Measurements from ENCODE around the gene PCNX4. TPM values are rescaled to one million over a fixed set of nuclear protein-coding genes. Genes with fewer than 3 reads are reported as not detected.
A peak's percentile ranks its signal among the peaks of the same experiment; 100 is the strongest.
"Not testable (repeated sequence)": the region's sequence is repeated elsewhere in the genome, so short reads cannot be mapped to it uniquely, and the experiment has no call there.

Gene PCNX4
- total RNA-seq, 2 donors from 2014 or later = 17.9 to 33.9 TPM

- Mint-ChIP-seq H3K9me3 (no peaks in the 10 kb centered on the region), H3K27ac (peak overlapping the region; percentile 0 to 16), H3K36me3 (peaks cover 26 to 31% of the 10 kb centered on the region in 2 donors)
- ATAC-seq = peak in 1 of 2 donors; percentile 30
- no peak for DNase-seq (ENCODE audit: low spot score in 2 of 2)
These were observed 2.7 kb downstream of the PCNX4 start for GRCh38 chr14:60094306-60094897.

- Mint-ChIP-seq H3K9me3 (no peaks in the 10 kb centered on the region), H3K27ac (no peak overlapping the region), H3K36me3 (peaks cover 26 to 31% of the 10 kb centered on the region in 2 donors)
- ATAC-seq (no peak), DNase-seq (ENCODE audit: low spot score in 2 of 2) (no peak)
These were observed 3.5 kb downstream of the PCNX4 start for GRCh38 chr14:60095231-60095630.

- ATAC-seq (no peak), DNase-seq (ENCODE audit: low spot score in 2 of 2) (no peak)
- H3K9me3 Mint-ChIP-seq = peaks cover 0 to 3% of the 10 kb centered on the region in 2 donors
- H3K36me3 Mint-ChIP-seq = peaks cover 31 to 35% of the 10 kb centered on the region in 2 donors
- no peak overlapping the region for H3K27ac Mint-ChIP-seq
These were observed 4.2 kb downstream of the PCNX4 start for GRCh38 chr14:60095781-60096450.

GRCh38 chr14:60097974-60098373, 6.3 kb downstream of the PCNX4 start:
- no peak overlapping the region for H3K27ac Mint-ChIP-seq
- DNase-seq (ENCODE audit: low spot score in 2 of 2) (no peak), ATAC-seq (no peak)
- H3K36me3 Mint-ChIP-seq = peaks cover 24 to 26% of the 10 kb centered on the region in 2 donors
- peaks cover 0 to 5% of the 10 kb centered on the region in 2 donors for H3K9me3 Mint-ChIP-seq

- H3K9me3 Mint-ChIP-seq = peaks cover 0 to 10% of the 10 kb centered on the region in 2 donors
- H3K36me3 Mint-ChIP-seq = peaks cover 15 to 35% of the 10 kb centered on the region in 2 donors
- DNase-seq (ENCODE audit: low spot score in 2 of 2); ATAC-seq: not testable (repeated sequence)
- peak overlapping the region in 1 of 2 donors; percentile 44 for H3K27ac Mint-ChIP-seq
These were observed 8.1 kb downstream of the PCNX4 start for GRCh38 chr14:60099855-60100254.

- Mint-ChIP-seq H3K9me3 (peaks cover 0 to 10% of the 10 kb centered on the region in 2 donors), H3K27ac (no peak overlapping the region), H3K36me3 (peaks cover 15 to 35% of the 10 kb centered on the region in 2 donors)
- ATAC-seq (no peak), DNase-seq (ENCODE audit: low spot score in 2 of 2) (no peak)
These were observed 10.1 kb downstream of the PCNX4 start for GRCh38 chr14:60101786-60102185.

GRCh38 chr14:60102389-60102788, 10.7 kb downstream of the PCNX4 start:
- ATAC-seq = no peak
- Mint-ChIP-seq H3K36me3 (peaks cover 15 to 36% of the 10 kb centered on the region in 2 donors), H3K9me3 (peaks cover 0 to 10% of the 10 kb centered on the region in 2 donors), H3K27ac (no peak overlapping the region)
- DNase-seq (ENCODE audit: low spot score in 2 of 2) = no peak

GRCh38 chr14:60106339-60106738, 14.6 kb downstream of the PCNX4 start:
- DNase-seq (ENCODE audit: low spot score in 2 of 2) = no peak
- Mint-ChIP-seq H3K9me3 (peaks cover 0 to 5% of the 10 kb centered on the region in 2 donors), H3K27ac (no peak overlapping the region), H3K36me3 (peaks cover 11 to 43% of the 10 kb centered on the region in 2 donors)
- ATAC-seq = no peak

GRCh38 chr14:60107477-60107876, 15.8 kb downstream of the PCNX4 start:
- Mint-ChIP-seq H3K27ac (no peak overlapping the region), H3K36me3 (peaks cover 11 to 43% of the 10 kb centered on the region in 2 donors), H3K9me3 (peaks cover 0 to 5% of the 10 kb centered on the region in 2 donors)
- no peak for ATAC-seq
- DNase-seq (ENCODE audit: low spot score in 2 of 2) = no peak

- ATAC-seq (no peak), DNase-seq (ENCODE audit: low spot score in 2 of 2) (no peak)
- Mint-ChIP-seq H3K27ac (no peak overlapping the region), H3K9me3 (no peaks in the 10 kb centered on the region), H3K36me3 (peaks cover 16 to 33% of the 10 kb centered on the region in 2 donors)
These were observed 20.0 kb downstream of the PCNX4 start for GRCh38 chr14:60111732-60112131.

GRCh38 chr14:60114881-60115280, 23.2 kb downstream of the PCNX4 start:
- Mint-ChIP-seq H3K9me3 (no peaks in the 10 kb centered on the region), H3K36me3 (peaks cover 9 to 12% of the 10 kb centered on the region in 2 donors), H3K27ac (no peak overlapping the region)
- DNase-seq (ENCODE audit: low spot score in 2 of 2) = no peak
- no peak for ATAC-seq

GRCh38 chr14:60116181-60116580, 24.5 kb downstream of the PCNX4 start:
- peaks cover 6 to 10% of the 10 kb centered on the region in 2 donors for H3K36me3 Mint-ChIP-seq
- H3K27ac Mint-ChIP-seq = no peak overlapping the region
- no peak for ATAC-seq
- no peak for DNase-seq (ENCODE audit: low spot score in 2 of 2)
- H3K9me3 Mint-ChIP-seq = no peaks in the 10 kb centered on the region

GRCh38 chr14:60125918-60126317, 34.2 kb downstream of the PCNX4 start:
- peaks cover 0 to 4% of the 10 kb centered on the region in 2 donors for H3K9me3 Mint-ChIP-seq
- peaks cover 47 to 53% of the 10 kb centered on the region in 2 donors for H3K36me3 Mint-ChIP-seq
- H3K27ac Mint-ChIP-seq = no peak overlapping the region
- DNase-seq (ENCODE audit: low spot score in 2 of 2) = no peak
- no peak for ATAC-seq

GRCh38 chr14:60133487-60133886, 41.8 kb downstream of the PCNX4 start:
- ATAC-seq (peak in 1 of 2 donors; percentile 41), DNase-seq (ENCODE audit: low spot score in 2 of 2) (no peak)
- H3K36me3 Mint-ChIP-seq = peaks cover 8 to 9% of the 10 kb centered on the region in 2 donors
- H3K27ac Mint-ChIP-seq = no peak overlapping the region
- no peaks in the 10 kb centered on the region for H3K9me3 Mint-ChIP-seq

- Mint-ChIP-seq H3K27ac (no peak overlapping the region), H3K9me3 (no peaks in the 10 kb centered on the region), H3K36me3 (peaks cover 2 to 9% of the 10 kb centered on the region in 2 donors)
- no peak for DNase-seq (ENCODE audit: low spot score in 2 of 2)
- ATAC-seq = no peak
These were observed 43.0 kb downstream of the PCNX4 start for GRCh38 chr14:60134702-60135101.

- peak overlapping the region; percentile 36 to 92 for H3K27ac Mint-ChIP-seq
- ATAC-seq = peak; percentile 94 to 100
- H3K9me3 Mint-ChIP-seq = no peaks in the 10 kb centered on the region
- DNase-seq (ENCODE audit: low spot score in 2 of 2) = peak; percentile 27 to 68
- H3K36me3 Mint-ChIP-seq = peaks cover 7 to 55% of the 10 kb centered on the region in 2 donors
These were observed 60.0 kb downstream of the PCNX4 start for GRCh38 chr14:60151715-60152114.

- DNase-seq (ENCODE audit: low spot score in 2 of 2) (no peak), ATAC-seq (no peak)
- H3K9me3 Mint-ChIP-seq = peaks cover 0 to 5% of the 10 kb centered on the region in 2 donors
- peaks cover 7 to 59% of the 10 kb centered on the region in 2 donors for H3K36me3 Mint-ChIP-seq
- peak overlapping the region in 1 of 2 donors; percentile 50 for H3K27ac Mint-ChIP-seq
These were observed 62.3 kb downstream of the PCNX4 start for GRCh38 chr14:60153991-60154390.
